Upper lobe of right lung (tissue), 1 donor: ENCODE measurements around the gene NDUFB11. TPM values are rescaled to one million over a fixed set of nuclear protein-coding genes. Genes with fewer than 3 reads are reported as not detected.
A peak's percentile ranks its signal among the peaks of the same experiment; 100 is the strongest.

Source experiments
- ATAC-seq: fragments of 200-7000 bp; cut with Tn5 transposase; one replicate; pipeline ENCODE4 v1.9.1; 2020; ENCODE audit warnings: mild to moderate bottlenecking, moderate library complexity
- DNase-seq: peaks from one replicate; pipeline ENCODE4 v3.0.0-alpha.2; 2020
- H3K27ac ChIP-seq: fragments of 200-600 bp; one replicate; pipeline ENCODE4 v1.8.0; 2022
- H3K27me3 ChIP-seq: fragments of 200-600 bp; one replicate; pipeline ENCODE4 v1.8.0; 2022; ENCODE audit warnings: mild to moderate bottlenecking
- H3K36me3 ChIP-seq: fragments of 200-600 bp; one replicate; pipeline ENCODE4 v1.8.0; 2022
- H3K4me1 ChIP-seq: fragments of 200-600 bp; one replicate; pipeline ENCODE4 v1.8.0; 2022
- H3K4me3 ChIP-seq: fragments of 200-600 bp; one replicate; pipeline ENCODE4 v1.8.0; 2022; ENCODE audit warnings: mild to moderate bottlenecking
- H3K9me3 ChIP-seq: fragments of 200-600 bp; one replicate; pipeline ENCODE4 v1.8.0; 2022
- CTCF ChIP-seq: fragments of 200-600 bp; IDR thresholded peaks from one replicate; pipeline ENCODE4 v1.8.0; 2022; ENCODE audit warnings: antibody characterized with exemption
- intact Hi-C: fragments of 100-400 bp; cut with DNase I; formaldehyde crosslinking; loops from one replicate; pipeline ENCODE4 v1.11.0; 2022
- total RNA-seq: library from RNA; stranded (reverse); fragmentation: NEBNext Ultra II Directional; extraction: Animal tissue kit (Norgen Biotek cat#: 25700); gene quantifications from one replicate; pipeline ENCODE4 v1.2.1, GENCODE V29; 2021
- donor health status: DM: no; HTN: yes; CAD: no; lungs with severe emphysema.

The NDUFB11 gene
- total RNA-seq, 1 donor from 2014 or later = 57.4 TPM

DNA sequence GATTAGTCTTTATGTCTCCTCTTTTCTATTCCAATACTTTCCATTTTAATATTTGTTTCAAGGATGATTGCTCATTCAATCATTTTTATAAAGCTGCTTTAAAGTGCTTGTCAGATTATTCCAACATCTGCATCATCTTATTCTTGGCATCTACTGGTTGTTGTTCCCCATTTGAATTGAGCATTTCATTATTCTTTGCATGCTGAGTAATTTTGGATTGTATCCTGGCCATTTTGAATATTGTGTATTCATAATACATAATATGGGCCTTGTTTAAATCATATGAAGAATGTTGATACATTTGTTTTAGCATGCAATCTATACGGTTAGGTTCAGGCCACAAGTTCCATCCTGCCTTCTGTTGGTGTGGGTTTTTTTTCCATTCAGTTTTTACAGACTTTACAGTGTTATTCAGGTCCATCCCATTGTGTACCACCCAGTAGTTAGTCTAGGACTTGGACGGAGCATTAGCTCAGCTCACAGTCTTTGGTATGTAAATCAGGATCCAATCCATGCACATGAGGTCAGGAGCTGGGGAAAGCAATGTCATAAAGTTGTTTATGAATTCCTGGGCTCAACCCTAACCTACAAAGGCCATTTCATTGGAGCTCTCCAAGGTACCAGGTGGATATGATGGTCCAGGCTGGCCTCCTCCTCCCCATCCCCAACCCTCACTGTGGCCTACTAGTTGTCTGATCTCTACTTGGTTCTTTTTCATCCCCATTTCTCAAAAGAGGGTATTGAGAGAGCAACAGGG is 46.0 kb downstream of the NDUFB11 start:
- H3K9me3 ChIP-seq = no peaks in the 10 kb centered on the region
- H3K27ac ChIP-seq = no peak overlapping the region
- no peak for TF ChIP-seq CTCF
- DNase-seq (no peak), ATAC-seq (no peak)
- no peaks in the 10 kb centered on the region for H3K4me1 ChIP-seq
- no peaks in the 10 kb centered on the region for H3K27me3 ChIP-seq
- H3K36me3 ChIP-seq = no peaks in the 10 kb centered on the region
- intact Hi-C loops = no loop called here
- H3K4me3 ChIP-seq = no peak overlapping the region

DNA sequence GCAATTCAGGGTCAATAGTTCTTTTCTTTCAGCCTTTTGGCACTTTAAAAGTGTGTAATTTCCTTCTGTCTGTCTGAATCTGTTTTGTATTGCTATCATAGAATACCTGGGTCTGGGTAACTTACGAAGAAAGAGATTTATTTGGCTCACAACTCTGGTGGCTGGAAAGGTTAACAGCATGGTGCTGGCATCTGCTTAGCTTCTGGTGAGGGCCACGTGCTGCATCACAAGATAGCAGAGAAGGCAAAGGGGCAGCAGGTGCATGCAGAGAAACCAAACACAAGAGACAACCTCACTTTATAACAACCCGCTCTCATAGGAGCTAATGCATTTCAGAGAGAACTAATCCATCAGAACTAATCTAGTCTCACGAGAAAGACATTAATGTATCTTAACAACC is 47.5 kb downstream of the NDUFB11 start:
- Histone ChIP-seq H3K27ac (no peak overlapping the region), H3K36me3 (no peaks in the 10 kb centered on the region), H3K9me3 (no peaks in the 10 kb centered on the region), H3K4me3 (no peak overlapping the region), H3K4me1 (no peaks in the 10 kb centered on the region), H3K27me3 (no peaks in the 10 kb centered on the region)
- no peak for TF ChIP-seq CTCF
- no peak for DNase-seq
- intact Hi-C loops = no loop called here
- ATAC-seq = no peak

GRCh38 chrX:47093860-47094259 is 50.6 kb downstream of the NDUFB11 start:
- H3K9me3 ChIP-seq = no peaks in the 10 kb centered on the region
- no peak for TF ChIP-seq CTCF
- H3K4me3 ChIP-seq = no peak overlapping the region
- no peaks in the 10 kb centered on the region for H3K36me3 ChIP-seq
- no peaks in the 10 kb centered on the region for H3K4me1 ChIP-seq
- H3K27ac ChIP-seq = no peak overlapping the region
- no peak for DNase-seq
- no peaks in the 10 kb centered on the region for H3K27me3 ChIP-seq
- no peak for ATAC-seq
- intact Hi-C loops = no loop called here

- TF ChIP-seq CTCF = peak; percentile 46
- Histone ChIP-seq H3K4me1 (no peaks in the 10 kb centered on the region), H3K27me3 (no peaks in the 10 kb centered on the region), H3K9me3 (no peaks in the 10 kb centered on the region), H3K36me3 (no peaks in the 10 kb centered on the region), H3K27ac (no peak overlapping the region), H3K4me3 (no peak overlapping the region)
- intact Hi-C loops = no loop called here
- no peak for DNase-seq
- no peak for ATAC-seq
Observed at GRCh38 chrX:47093248-47093647, 51.3 kb downstream of the NDUFB11 start.

Other genes with a start within 250 kb of the NDUFB11 start
- gene JADE3, start 232.3 kb downstream of the NDUFB11 start, total RNA-seq = 10.1 TPM
- 15.4 TPM for gene RGN, start 66.3 kb downstream of the NDUFB11 start, total RNA-seq
- 31.9 TPM for gene RBM10, start 519 bp upstream of the NDUFB11 start, total RNA-seq
- 161 TPM for gene UBA1, start 49.1 kb upstream of the NDUFB11 start, total RNA-seq
- gene CDK16, start 74.0 kb upstream of the NDUFB11 start, total RNA-seq = 66.4 TPM
- gene USP11, start 88.3 kb upstream of the NDUFB11 start, total RNA-seq = 56.0 TPM
- 0.23 TPM for gene ZNF157, start 225.9 kb upstream of the NDUFB11 start, total RNA-seq